Neural progenitor cell (in vitro differentiated cells): ENCODE results near the gene MYO18B. TPM values are rescaled to one million over a fixed set of nuclear protein-coding genes. Genes with fewer than 3 reads are reported as not detected.

Source experiments
- DNase-seq: peaks from one replicate; pipeline ENCODE4 v3.0.0-alpha.2; 2016; ENCODE audit warnings: low spot score
- H2AFZ ChIP-seq: fragments of 200-600 bp; sonication (generic); replicated peaks from 2 replicates; pipeline ENCODE4 v1.6.1; 2016; ENCODE audit warnings: antibody characterized with exemption
- H3F3A ChIP-seq: fragments of 200-600 bp; sonication (generic); 2 replicates; pipeline ENCODE4 v1.6.1; 2016; ENCODE audit warnings: antibody characterized with exemption, low read depth
- H3K27ac ChIP-seq: fragments of 200-600 bp; sonication (generic); 2 replicates; pipeline ENCODE4 v1.5.1; 2016; ENCODE audit warnings: mild to moderate bottlenecking
- H3K27me3 ChIP-seq: fragments of 200-600 bp; sonication (generic); 2 replicates; pipeline ENCODE4 v1.6.1; 2016; ENCODE audit warnings: mild to moderate bottlenecking, moderate library complexity
- H3K36me3 ChIP-seq: fragments of 200-600 bp; sonication (generic); 2 replicates; pipeline ENCODE4 v1.5.1; 2016
- H3K4me1 ChIP-seq: fragments of 200-600 bp; sonication (generic); 2 replicates; pipeline ENCODE4 v1.6.1; 2016; ENCODE audit warnings: mixed run types
- H3K4me2 ChIP-seq: fragments of 200-600 bp; sonication (generic); 2 replicates; pipeline ENCODE4 v1.6.1; 2016
- H3K4me3 ChIP-seq: fragments of 200-600 bp; sonication (generic); 2 replicates; pipeline ENCODE4 v1.5.1; 2016
- H3K79me2 ChIP-seq: fragments of 200-600 bp; sonication (generic); 2 replicates; pipeline ENCODE4 v1.6.1; 2016; ENCODE audit warnings: low read depth
- H3K9ac ChIP-seq: fragments of 200-600 bp; sonication (generic); 2 replicates; pipeline ENCODE4 v1.6.1; 2016
- H3K9me3 ChIP-seq: fragments of 200-600 bp; sonication (generic); 2 replicates; pipeline ENCODE4 v1.5.1; 2016; ENCODE audit warnings: low read depth
- H4K20me1 ChIP-seq: fragments of 200-600 bp; sonication (generic); 2 replicates; pipeline ENCODE4 v1.6.1; 2016; ENCODE audit warnings: low read depth
- H3K27ac Mint-ChIP-seq: 3 replicates; pipeline ENCODE4 v1.8.0; 2021; ENCODE audit warnings: mixed read lengths
- H3K27me3 Mint-ChIP-seq: 2 replicates; pipeline ENCODE4 v1.8.0; 2022; ENCODE audit warnings: low read depth, mild to moderate bottlenecking, inconsistent platforms, moderate library complexity, mixed read lengths; ENCODE audit not compliant: insufficient read depth
- H3K36me3 Mint-ChIP-seq: 3 replicates; pipeline ENCODE4 v1.8.0; 2021; ENCODE audit warnings: mixed read lengths
- H3K4me1 Mint-ChIP-seq: 3 replicates; pipeline ENCODE4 v1.8.0; 2021; ENCODE audit warnings: mixed read lengths
- H3K4me3 Mint-ChIP-seq: 3 replicates; pipeline ENCODE4 v1.8.0; 2021; ENCODE audit warnings: mild to moderate bottlenecking, moderate library complexity, mixed read lengths
- H3K9me3 Mint-ChIP-seq: 3 replicates; pipeline ENCODE4 v1.8.0; 2020; ENCODE audit warnings: mixed read lengths
- CTCF ChIP-seq: fragments of 200-600 bp; sonication (generic); IDR thresholded peaks from 2 replicates; pipeline ENCODE4 v1.5.1; 2017; ENCODE audit warnings: antibody characterized with exemption, mild to moderate bottlenecking
- EZH2 ChIP-seq: fragments of 200-600 bp; sonication (generic); IDR thresholded peaks from 2 replicates; pipeline ENCODE4 v1.6.1; 2017; ENCODE audit warnings: antibody characterized with exemption, mild to moderate bottlenecking, moderate library complexity
- EZH2phosphoT487 ChIP-seq: fragments of 200-600 bp; sonication (generic); IDR thresholded peaks from 2 replicates; pipeline ENCODE4 v1.6.1; 2017; ENCODE audit warnings: antibody characterized with exemption
- total RNA-seq: library from RNA; depleted of rRNA; stranded (reverse); fragments of >200 nt; gene quantifications from 2 replicates; pipeline ENCODE4 v1.2.3, GENCODE V29; 2015; ENCODE audit warnings: low replicate concordance

Gene MYO18B
- total RNA-seq, 1 donor from 2014 or later = not detected

- TF ChIP-seq CTCF = no peak
- TF ChIP-seq EZH2 = no peak
- TF ChIP-seq EZH2phosphoT487 = no peak
Observed at GRCh38 chr22:25744694-25745093, 2.7 kb downstream of the MYO18B start.

GRCh38 chr22:25745341-25746011 lies 3.5 kb downstream of the MYO18B start:
- no peaks in the 10 kb centered on the region for H3K4me1 ChIP-seq
- no peak overlapping the region for H2AFZ ChIP-seq
- H3F3A ChIP-seq = no peaks in the 10 kb centered on the region
- no peaks in the 10 kb centered on the region for H3K9me3 Mint-ChIP-seq
- H3K27me3 Mint-ChIP-seq = peaks cover 16% of the 10 kb centered on the region
- no peak overlapping the region for H3K9ac ChIP-seq
- no peaks in the 10 kb centered on the region for H3K79me2 ChIP-seq
- H3K27me3 ChIP-seq = no peaks in the 10 kb centered on the region
- H3K36me3 ChIP-seq = no peaks in the 10 kb centered on the region
- no peaks in the 10 kb centered on the region for H3K9me3 ChIP-seq
- H3K27ac Mint-ChIP-seq = no peak overlapping the region
- H3K4me3 ChIP-seq = no peak overlapping the region
- TF ChIP-seq CTCF = no peak
- no peak for TF ChIP-seq EZH2
- H3K4me3 Mint-ChIP-seq = no peak overlapping the region
- peaks cover 4% of the 10 kb centered on the region for H3K4me1 Mint-ChIP-seq
- H4K20me1 ChIP-seq = no peaks in the 10 kb centered on the region
- no peak for DNase-seq
- no peak overlapping the region for H3K4me2 ChIP-seq
- H3K36me3 Mint-ChIP-seq = no peaks in the 10 kb centered on the region
- H3K27ac ChIP-seq = no peak overlapping the region

More at GRCh38 chr22:25744694-25745093, 2.7 kb downstream of the MYO18B start:
- DNase-seq = no peak
- no peak overlapping the region for H3K4me3 Mint-ChIP-seq
- no peaks in the 10 kb centered on the region for H4K20me1 ChIP-seq
- no peaks in the 10 kb centered on the region for H3K9me3 ChIP-seq
- H3F3A ChIP-seq = no peaks in the 10 kb centered on the region
- H3K9me3 Mint-ChIP-seq = no peaks in the 10 kb centered on the region
- no peaks in the 10 kb centered on the region for H3K4me1 ChIP-seq
- H3K4me3 ChIP-seq = no peak overlapping the region
- H3K27me3 Mint-ChIP-seq = peaks cover 14% of the 10 kb centered on the region
- no peaks in the 10 kb centered on the region for H3K27me3 ChIP-seq
- no peak overlapping the region for H2AFZ ChIP-seq
- no peak overlapping the region for H3K4me2 ChIP-seq
- H3K4me1 Mint-ChIP-seq = peaks cover 4% of the 10 kb centered on the region
- no peak overlapping the region for H3K27ac ChIP-seq
- no peak overlapping the region for H3K27ac Mint-ChIP-seq
- no peaks in the 10 kb centered on the region for H3K36me3 ChIP-seq
- H3K36me3 Mint-ChIP-seq = no peaks in the 10 kb centered on the region
- no peaks in the 10 kb centered on the region for H3K79me2 ChIP-seq
- H3K9ac ChIP-seq = no peak overlapping the region

- Histone ChIP-seq H3K36me3 (no peaks in the 10 kb centered on the region), H3K4me3 (no peak overlapping the region), H3K9me3 (no peaks in the 10 kb centered on the region), H2AFZ (no peak overlapping the region), H4K20me1 (no peaks in the 10 kb centered on the region), H3K27me3 (no peaks in the 10 kb centered on the region), H3K27ac (no peak overlapping the region), H3K4me2 (no peak overlapping the region), H3K9ac (no peak overlapping the region), H3F3A (no peaks in the 10 kb centered on the region), H3K4me1 (no peaks in the 10 kb centered on the region), H3K79me2 (no peaks in the 10 kb centered on the region)
- TF ChIP-seq CTCF (no peak), EZH2 (no peak), EZH2phosphoT487 (no peak)
- Mint-ChIP-seq H3K27ac (no peak overlapping the region), H3K9me3 (no peaks in the 10 kb centered on the region), H3K36me3 (no peaks in the 10 kb centered on the region), H3K27me3 (peaks cover 18% of the 10 kb centered on the region), H3K4me3 (no peak overlapping the region), H3K4me1 (peaks cover 4% of the 10 kb centered on the region)
- no peak for DNase-seq
Observed at GRCh38 chr22:25746012-25746373, 4.0 kb downstream of the MYO18B start.
